H9 (cell line): ENCODE data around the gene ATE1. TPM values are rescaled to one million over a fixed set of nuclear protein-coding genes. Genes with fewer than 3 reads are reported as not detected.

ENCODE experiments used
- DNase-seq: peaks from one replicate; pipeline ENCODE4 v3.0.0-alpha.2; 2017
- H2AFZ ChIP-seq: one replicate; pipeline ENCODE4 v1.6.1; 2013; ENCODE audit warnings: mild to moderate bottlenecking, low read length, control low read depth, moderate library complexity
- H2AK5ac ChIP-seq: 2 replicates; pipeline ENCODE4 v1.6.1; 2013; ENCODE audit warnings: low read length, control low read depth, mixed read lengths; ENCODE audit not compliant: insufficient read length
- H2BK120ac ChIP-seq: one replicate; pipeline ENCODE4 v1.6.1; 2013; ENCODE audit warnings: low read depth, mild to moderate bottlenecking, low read length, control low read depth, inconsistent platforms; ENCODE audit not compliant: poor library complexity, severe bottlenecking
- H2BK12ac ChIP-seq: 2 replicates; pipeline ENCODE4 v1.6.1; 2013; ENCODE audit warnings: low read length, control low read depth, mixed read lengths, low read depth; ENCODE audit not compliant: insufficient read length
- H2BK15ac ChIP-seq: 2 replicates; pipeline ENCODE4 v1.6.1; 2013; ENCODE audit warnings: low read depth, low read length, control low read depth
- H2BK20ac ChIP-seq: one replicate; pipeline ENCODE4 v1.6.1; 2013; ENCODE audit warnings: low read depth, mild to moderate bottlenecking, low read length, control low read depth, inconsistent platforms; ENCODE audit not compliant: poor library complexity, severe bottlenecking
- H2BK5ac ChIP-seq: 2 replicates; pipeline ENCODE4 v1.6.1; 2013; ENCODE audit warnings: low read length, control low read depth, mixed read lengths; ENCODE audit not compliant: insufficient read length
- H3K14ac ChIP-seq: 2 replicates; pipeline ENCODE4 v1.6.1; 2013; ENCODE audit warnings: low read length, control low read depth; ENCODE audit not compliant: insufficient read depth
- H3K18ac ChIP-seq: 2 replicates; pipeline ENCODE4 v1.6.1; 2013; ENCODE audit warnings: low read depth, mild to moderate bottlenecking, mixed read lengths, low read length, control low read depth; ENCODE audit not compliant: insufficient read length
- H3K23ac ChIP-seq: 2 replicates; pipeline ENCODE4 v1.6.1; 2013; ENCODE audit warnings: low read length, control low read depth, mixed read lengths, low read depth; ENCODE audit not compliant: insufficient read length
- H3K23me2 ChIP-seq: 2 replicates; pipeline ENCODE4 v1.6.1; 2013; ENCODE audit warnings: low read depth, mild to moderate bottlenecking, mixed read lengths, low read length, control low read depth; ENCODE audit not compliant: insufficient read length, poor library complexity, severe bottlenecking
- H3K27ac ChIP-seq: 2 replicates; pipeline ENCODE4 v1.5.1; 2013; ENCODE audit warnings: low read length, control low read depth, mixed read lengths, low read depth; ENCODE audit not compliant: insufficient read length
- H3K27me3 ChIP-seq: 2 replicates; pipeline ENCODE4 v1.6.1; 2013; ENCODE audit warnings: low read length, control low read depth, inconsistent platforms; ENCODE audit not compliant: insufficient read depth
- H3K4ac ChIP-seq: 2 replicates; pipeline ENCODE4 v1.6.1; 2013; ENCODE audit warnings: low read depth, mild to moderate bottlenecking, control low read depth, inconsistent platforms, low read length, moderate library complexity
- H3K4me1 ChIP-seq: 2 replicates; pipeline ENCODE4 v1.6.1; 2013; ENCODE audit warnings: low read length, control low read depth, inconsistent platforms; ENCODE audit not compliant: insufficient read depth
- H3K4me2 ChIP-seq: 2 replicates; pipeline ENCODE4 v1.6.1; 2013; ENCODE audit warnings: low read length, control low read depth, mixed read lengths; ENCODE audit not compliant: insufficient read length, insufficient read depth
- H3K56ac ChIP-seq: 2 replicates; pipeline ENCODE4 v1.6.1; 2013; ENCODE audit warnings: low read depth, mild to moderate bottlenecking, mixed read lengths, low read length, control low read depth; ENCODE audit not compliant: insufficient read length
- H3K79me1 ChIP-seq: 2 replicates; pipeline ENCODE4 v1.6.1; 2013; ENCODE audit warnings: low read depth, mild to moderate bottlenecking, moderate library complexity, low read length, control low read depth, inconsistent platforms; ENCODE audit not compliant: insufficient read depth, poor library complexity, severe bottlenecking
- H3K79me2 ChIP-seq: 2 replicates; pipeline ENCODE4 v1.6.1; 2013; ENCODE audit warnings: low read length, control low read depth, inconsistent platforms; ENCODE audit not compliant: insufficient read depth
- H3K9ac ChIP-seq: 2 replicates; pipeline ENCODE4 v1.6.1; 2013; ENCODE audit warnings: low read length, control low read depth, mixed read lengths; ENCODE audit not compliant: insufficient read length; ENCODE audit errors: extremely low read depth
- H3K9me3 ChIP-seq: one replicate; pipeline ENCODE4 v1.6.1; 2013; ENCODE audit warnings: low read depth, low read length, inconsistent platforms; ENCODE audit not compliant: control insufficient read depth
- H3T11ph ChIP-seq: one replicate; pipeline ENCODE4 v1.6.1; 2013; ENCODE audit warnings: mild to moderate bottlenecking, low read length, control low read depth, inconsistent platforms
- H4K20me1 ChIP-seq: one replicate; pipeline ENCODE4 v1.6.1; 2013; ENCODE audit not compliant: control insufficient read depth, insufficient read length, insufficient read depth
- H4K5ac ChIP-seq: 2 replicates; pipeline ENCODE4 v1.6.1; 2013; ENCODE audit warnings: low read depth, mild to moderate bottlenecking, mixed read lengths, low read length, control low read depth; ENCODE audit not compliant: insufficient read length
- H4K8ac ChIP-seq: replicated peaks from 2 replicates; pipeline ENCODE4 v1.6.1; 2013; ENCODE audit warnings: low read length, control low read depth, mixed read lengths, low read depth; ENCODE audit not compliant: insufficient read length
- H4K91ac ChIP-seq: 2 replicates; pipeline ENCODE4 v1.6.1; 2013; ENCODE audit warnings: low read depth, mild to moderate bottlenecking, moderate library complexity, mixed read lengths, low read length, control low read depth; ENCODE audit not compliant: insufficient read length
- H3K27ac Mint-ChIP-seq, 3 experiments: 2 replicates in 2 of 3; 3 replicates in 1 of 3; pipeline ENCODE4 v1.8.0; 2020 to 2021; ENCODE audit warnings: mixed read lengths in 3 of 3, mild to moderate bottlenecking in 1 of 3, moderate library complexity in 1 of 3
- H3K27me3 Mint-ChIP-seq: 2 replicates; pipeline ENCODE4 v1.8.0; 2021; ENCODE audit warnings: low read depth, mild to moderate bottlenecking, moderate library complexity, mixed read lengths
- H3K36me3 Mint-ChIP-seq, 3 experiments: 2 replicates in 2 of 3; 3 replicates in 1 of 3; pipeline ENCODE4 v1.8.0; 2020 to 2021; ENCODE audit warnings: low read depth in 3 of 3, mixed read lengths in 3 of 3; ENCODE audit not compliant: insufficient read depth in 1 of 3
- H3K4me1 Mint-ChIP-seq, 2 experiments: 2 replicates each; pipeline ENCODE4 v1.8.0; 2020; ENCODE audit warnings: mixed read lengths in 2 of 2
- H3K4me3 Mint-ChIP-seq, 2 experiments: 2 replicates in 1 of 2; 3 replicates in 1 of 2; pipeline ENCODE4 v1.8.0; 2020 to 2021; ENCODE audit warnings: mild to moderate bottlenecking in 2 of 2, mixed read lengths in 2 of 2, moderate library complexity in 1 of 2
- H3K9me3 Mint-ChIP-seq, 2 experiments: 2 replicates in 1 of 2; 3 replicates in 1 of 2; pipeline ENCODE4 v1.8.0; 2020; ENCODE audit warnings: mild to moderate bottlenecking in 2 of 2, mixed read lengths in 2 of 2, moderate library complexity in 1 of 2
- WGBS: extraction: QIAGEN DNeasy Blood & Tissue Kit; methylation state at CpG from one replicate; pipeline ENCODE4 v1.1.7; 2013; ENCODE audit warnings: missing lambda C conversion rate, low lambda C conversion rate, mixed read lengths; ENCODE audit not compliant: insufficient read length; ENCODE audit errors: extremely low coverage; 5-methylcytosine and 5-hydroxymethylcytosine counted together
- total RNA-seq: library from RNA; stranded (reverse); gene quantifications from 2 replicates; pipeline ENCODE4 v1.2.1, GENCODE V29; 2021
- TF ChIP-seq, protein P1 (sequence below): fragments of 200-600 bp; sonication (generic); conservative IDR thresholded peaks from 3 replicates; pipeline ENCODE4 v1.8.0; 2021; ENCODE audit warnings: antibody characterized with exemption, mild to moderate bottlenecking

Gene ATE1
- total RNA-seq, 1 experiment from 2014 or later: 29.0 TPM

GRCh38 chr10:121928528-121928884 lies 675 bp upstream of the ATE1 start:
- no peak overlapping the region for H4K8ac ChIP-seq
- no peaks in the 10 kb centered on the region for H3K9me3 ChIP-seq
- H3K4ac ChIP-seq: no peak overlapping the region
- H3K4me2 ChIP-seq: peak overlapping the region; percentile 60
- H3K27ac Mint-ChIP-seq: peak overlapping the region in 2 of 3 experiments; percentile 81 to 87; a peak in 4 of 7 replicates
- peaks cover 23 to 27% of the 10 kb centered on the region in 2 experiments for H3K4me1 Mint-ChIP-seq
- no peak overlapping the region for H4K91ac ChIP-seq
- TF ChIP-seq, protein P1, sequence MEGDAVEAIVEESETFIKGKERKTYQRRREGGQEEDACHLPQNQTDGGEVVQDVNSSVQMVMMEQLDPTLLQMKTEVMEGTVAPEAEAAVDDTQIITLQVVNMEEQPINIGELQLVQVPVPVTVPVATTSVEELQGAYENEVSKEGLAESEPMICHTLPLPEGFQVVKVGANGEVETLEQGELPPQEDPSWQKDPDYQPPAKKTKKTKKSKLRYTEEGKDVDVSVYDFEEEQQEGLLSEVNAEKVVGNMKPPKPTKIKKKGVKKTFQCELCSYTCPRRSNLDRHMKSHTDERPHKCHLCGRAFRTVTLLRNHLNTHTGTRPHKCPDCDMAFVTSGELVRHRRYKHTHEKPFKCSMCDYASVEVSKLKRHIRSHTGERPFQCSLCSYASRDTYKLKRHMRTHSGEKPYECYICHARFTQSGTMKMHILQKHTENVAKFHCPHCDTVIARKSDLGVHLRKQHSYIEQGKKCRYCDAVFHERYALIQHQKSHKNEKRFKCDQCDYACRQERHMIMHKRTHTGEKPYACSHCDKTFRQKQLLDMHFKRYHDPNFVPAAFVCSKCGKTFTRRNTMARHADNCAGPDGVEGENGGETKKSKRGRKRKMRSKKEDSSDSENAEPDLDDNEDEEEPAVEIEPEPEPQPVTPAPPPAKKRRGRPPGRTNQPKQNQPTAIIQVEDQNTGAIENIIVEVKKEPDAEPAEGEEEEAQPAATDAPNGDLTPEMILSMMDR: no peak
- no peaks in the 10 kb centered on the region for H3K27me3 ChIP-seq
- no peak overlapping the region for H2BK5ac ChIP-seq
- no peak for DNase-seq
- no peaks in the 10 kb centered on the region; the same call in 1 of the 2 replicates for H3K4me1 ChIP-seq
- no peak overlapping the region; the same call in 1 of the 2 replicates for H3K14ac ChIP-seq
- H3K23me2 ChIP-seq: peaks cover 10% of the 10 kb centered on the region
- peaks cover 8% of the 10 kb centered on the region; the same call in 1 of the 2 replicates for H3K79me2 ChIP-seq
- H4K20me1 ChIP-seq: no peaks in the 10 kb centered on the region
- H3K36me3 Mint-ChIP-seq: peaks cover 0 to 16% (median 3%) of the 10 kb centered on the region in 3 experiments; a peak in 2 of 7 replicates
- H3K4me3 Mint-ChIP-seq: peak overlapping the region; percentile 87 to 93
- H2BK120ac ChIP-seq: no peak overlapping the region
- no peaks in the 10 kb centered on the region for H3K27me3 Mint-ChIP-seq
- H2BK12ac ChIP-seq: no peak overlapping the region
- no peak overlapping the region for H4K5ac ChIP-seq
- no peaks in the 10 kb centered on the region for H3K9me3 Mint-ChIP-seq
- H3K79me1 ChIP-seq: no peaks in the 10 kb centered on the region
- no peak overlapping the region for H3K27ac ChIP-seq
- no peak overlapping the region for H3K56ac ChIP-seq
- no peak overlapping the region for H3K23ac ChIP-seq
- no peak overlapping the region for H2AK5ac ChIP-seq
- no CpG with 5 or more reads among the region's 20 CpGs for WGBS
- H2BK20ac ChIP-seq: no peak overlapping the region
- H3K18ac ChIP-seq: peak overlapping the region; percentile 78
- H2AFZ ChIP-seq: no peak overlapping the region
- H2BK15ac ChIP-seq: no peak overlapping the region
- no peak overlapping the region for H3T11ph ChIP-seq
- peak overlapping the region; percentile 75 for H3K9ac ChIP-seq
